GM12875 (cell line): ENCODE data around the gene MTTP.

Source experiments
- H3K4me3 ChIP-seq: one replicate; pipeline ENCODE4 v1.5.1; 2011; ENCODE audit warnings: low read depth, low read length, control low read depth
- TF ChIP-seq, protein P1 (sequence below): IDR thresholded peaks from 2 replicates; pipeline ENCODE4 v1.5.1; 2011; ENCODE audit warnings: low read depth, mild to moderate bottlenecking, control low read depth, inconsistent platforms, low read length, moderate library complexity, borderline replicate concordance; ENCODE audit not compliant: insufficient read depth

Gene MTTP

DNA sequence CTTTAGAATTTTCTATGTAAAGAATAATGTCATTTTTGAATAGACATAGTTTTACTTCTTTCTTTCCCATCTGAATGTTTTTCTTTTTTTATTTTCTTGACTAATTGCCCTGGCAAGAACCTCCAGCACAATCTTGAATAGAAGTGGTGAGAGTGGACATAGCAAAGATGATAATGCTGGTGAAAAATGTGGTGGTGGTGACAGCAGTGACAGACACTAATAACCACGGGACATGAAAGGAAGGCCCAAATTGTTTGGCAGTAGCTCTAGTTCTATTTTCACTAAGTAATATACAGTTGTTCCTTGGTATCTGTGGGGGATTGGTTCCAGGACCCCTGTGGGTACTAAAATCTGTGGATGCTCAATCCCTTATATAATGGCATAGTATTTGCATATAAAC is 53.4 kb downstream of the MTTP start:
- no peak overlapping the region for H3K4me3 ChIP-seq
- TF ChIP-seq, protein P1, sequence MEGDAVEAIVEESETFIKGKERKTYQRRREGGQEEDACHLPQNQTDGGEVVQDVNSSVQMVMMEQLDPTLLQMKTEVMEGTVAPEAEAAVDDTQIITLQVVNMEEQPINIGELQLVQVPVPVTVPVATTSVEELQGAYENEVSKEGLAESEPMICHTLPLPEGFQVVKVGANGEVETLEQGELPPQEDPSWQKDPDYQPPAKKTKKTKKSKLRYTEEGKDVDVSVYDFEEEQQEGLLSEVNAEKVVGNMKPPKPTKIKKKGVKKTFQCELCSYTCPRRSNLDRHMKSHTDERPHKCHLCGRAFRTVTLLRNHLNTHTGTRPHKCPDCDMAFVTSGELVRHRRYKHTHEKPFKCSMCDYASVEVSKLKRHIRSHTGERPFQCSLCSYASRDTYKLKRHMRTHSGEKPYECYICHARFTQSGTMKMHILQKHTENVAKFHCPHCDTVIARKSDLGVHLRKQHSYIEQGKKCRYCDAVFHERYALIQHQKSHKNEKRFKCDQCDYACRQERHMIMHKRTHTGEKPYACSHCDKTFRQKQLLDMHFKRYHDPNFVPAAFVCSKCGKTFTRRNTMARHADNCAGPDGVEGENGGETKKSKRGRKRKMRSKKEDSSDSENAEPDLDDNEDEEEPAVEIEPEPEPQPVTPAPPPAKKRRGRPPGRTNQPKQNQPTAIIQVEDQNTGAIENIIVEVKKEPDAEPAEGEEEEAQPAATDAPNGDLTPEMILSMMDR, result no peak

DNA sequence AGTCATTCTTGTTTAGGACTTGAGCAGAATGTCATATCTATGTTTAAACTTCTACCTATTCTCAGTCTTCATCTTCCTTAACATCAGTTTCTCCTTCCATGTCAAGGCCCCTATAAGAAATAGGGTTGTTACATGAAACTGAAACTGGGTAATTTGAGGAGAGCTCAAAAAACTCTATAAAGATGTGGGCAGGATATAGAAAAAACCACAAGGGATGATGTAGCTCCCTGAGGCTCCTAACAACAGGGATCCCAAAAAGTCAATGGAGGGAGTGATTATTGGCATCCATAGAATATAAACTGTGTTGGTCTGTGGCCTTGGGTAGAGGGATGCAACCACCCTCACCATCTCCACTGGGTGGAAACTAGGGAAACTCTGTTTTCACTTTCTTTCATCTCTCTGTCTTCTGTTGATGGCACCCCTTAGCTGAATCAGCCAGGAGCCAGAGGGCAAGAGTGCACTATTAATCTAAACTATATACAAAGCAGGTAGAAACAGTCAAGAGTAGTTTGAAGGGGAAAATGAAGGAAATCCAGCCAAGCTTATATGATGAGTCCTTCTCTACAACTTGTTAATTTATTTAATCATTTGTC is 55.4 kb downstream of the MTTP start:
- TF ChIP-seq, protein P1, result no peak
- no peak overlapping the region for H3K4me3 ChIP-seq

DNA sequence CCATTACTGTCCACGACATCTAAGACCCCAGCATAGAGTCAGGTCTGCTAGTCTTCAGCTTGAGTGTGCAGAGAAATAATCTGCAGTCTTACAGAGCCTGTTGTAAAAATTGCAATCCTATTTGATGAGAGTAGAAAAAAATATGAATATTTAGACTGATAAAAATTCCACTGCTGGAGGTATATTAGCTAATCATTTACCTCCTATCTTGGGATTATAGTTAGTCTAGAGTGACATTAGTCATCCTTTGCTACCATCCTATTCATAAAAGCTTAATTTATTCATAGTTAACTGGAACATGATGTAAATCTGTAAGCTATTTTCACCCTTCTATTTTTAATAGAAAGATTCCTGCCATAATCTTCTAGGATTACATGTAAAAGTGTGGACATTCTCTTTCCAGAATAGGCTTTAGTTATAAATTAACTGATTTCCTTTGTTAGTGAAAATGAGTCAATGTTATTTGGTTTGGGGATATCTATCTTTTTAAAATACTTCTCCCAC is 56.3 kb downstream of the MTTP start:
- TF ChIP-seq, protein P1, result no peak
- no peak overlapping the region for H3K4me3 ChIP-seq

DNA sequence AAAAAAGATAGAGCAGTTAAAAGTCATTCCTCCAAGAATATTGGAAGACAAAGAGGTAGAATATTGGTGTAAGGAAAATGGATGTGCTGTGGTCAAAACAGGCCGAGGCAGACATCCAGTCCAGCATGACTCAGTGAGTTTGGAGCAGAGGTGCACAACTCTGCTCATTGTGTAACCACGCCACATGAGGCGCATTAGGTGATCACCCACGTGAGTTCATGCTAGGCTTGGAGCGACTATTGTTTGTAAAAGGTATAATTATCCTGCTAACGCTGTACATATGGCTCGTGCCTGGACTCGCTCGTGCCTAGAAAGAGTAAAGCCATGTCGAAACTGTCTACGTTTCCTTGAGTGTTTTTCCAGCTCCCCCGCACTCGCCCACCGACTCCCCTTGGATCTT is 59.1 kb downstream of the MTTP start:
- TF ChIP-seq, protein P1, result no peak
- no peak overlapping the region for H3K4me3 ChIP-seq

DNA sequence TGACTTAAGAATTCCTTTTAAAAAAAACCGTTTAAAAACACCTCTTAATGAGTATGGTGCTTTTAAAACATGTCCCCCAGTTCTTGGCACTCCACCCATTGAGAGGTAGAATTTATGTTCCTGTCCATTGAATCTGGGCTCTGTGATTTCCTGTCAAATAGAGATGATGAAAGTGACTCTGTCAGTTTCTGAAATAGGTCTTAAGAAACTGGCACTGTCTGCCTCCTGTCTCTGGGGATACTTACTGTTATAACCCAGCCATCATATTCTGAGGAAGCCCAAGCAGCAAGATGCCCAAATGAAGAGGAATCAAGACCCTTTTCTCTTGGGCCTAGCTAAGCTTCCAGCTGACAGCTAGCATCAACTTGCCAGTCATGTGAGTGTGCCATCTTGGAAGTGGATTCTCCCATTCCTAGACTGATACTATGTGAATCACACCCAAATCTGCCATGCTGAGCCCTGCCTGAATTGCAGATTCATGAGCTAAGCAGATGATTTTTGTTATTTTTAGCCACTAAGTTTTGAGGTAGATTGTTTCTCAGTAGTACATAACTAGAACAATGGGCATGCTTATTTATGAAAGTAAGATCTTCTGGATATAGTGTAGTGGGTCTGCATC is 60.2 kb downstream of the MTTP start:
- TF ChIP-seq, protein P1, result no peak
- no peak overlapping the region for H3K4me3 ChIP-seq

DNA sequence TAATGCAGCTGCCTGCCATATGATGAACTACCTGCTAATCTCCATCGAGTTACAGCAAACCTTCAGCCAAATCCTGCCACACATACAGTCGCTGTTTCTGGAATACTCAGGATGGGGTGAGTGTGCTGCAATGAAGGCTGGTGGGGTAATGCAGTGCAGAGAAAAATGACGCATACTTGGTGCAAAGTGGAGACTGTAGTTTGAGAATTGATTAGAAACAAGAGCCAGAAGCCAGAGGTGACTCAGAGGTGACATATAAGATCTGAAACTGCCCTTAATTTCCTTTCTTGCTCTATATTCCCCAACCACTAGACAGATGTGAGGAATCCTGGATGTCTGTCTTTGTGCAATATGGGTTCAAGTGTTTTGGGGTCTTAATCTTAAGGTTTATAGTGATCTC is 61.0 kb downstream of the MTTP start:
- TF ChIP-seq, protein P1, result no peak

DNA sequence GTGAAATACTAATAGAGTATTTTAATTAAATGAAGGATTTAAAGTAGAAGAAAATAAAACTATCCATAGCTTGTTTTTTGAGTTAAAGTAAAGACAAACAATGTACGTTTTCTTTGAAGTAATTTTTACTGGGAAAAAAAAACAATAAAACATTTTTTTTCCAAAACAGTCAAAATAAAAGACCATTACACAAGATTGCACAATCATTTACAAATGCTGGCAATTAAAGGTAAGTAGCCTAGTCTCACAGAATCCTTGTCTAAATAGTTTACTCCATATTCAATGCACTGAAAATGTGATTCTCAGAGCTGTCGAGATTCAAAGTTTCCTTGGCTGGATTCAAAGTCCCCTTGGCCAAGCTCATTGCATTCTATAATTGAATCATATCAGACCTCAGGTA is 61.8 kb downstream of the MTTP start:
- TF ChIP-seq, protein P1, result no peak
- no peak overlapping the region for H3K4me3 ChIP-seq

More for the DNA sequence above, 61.0 kb downstream of the MTTP start:
- H3K4me3 ChIP-seq, result no peak overlapping the region
